Measurements from ENCODE around the gene CTNNA2.

Gene CTNNA2

GRCh38 chr2:79909521-79909920 lies 396.7 kb downstream of the CTNNA2 start:
- H3K9me3 Mint-ChIP-seq: peaks cover 9% of the 10 kb centered on the region
- no peaks in the 10 kb centered on the region for H3K36me3 Mint-ChIP-seq (ENCODE audit: low read depth)
- no peak overlapping the region for H3K27ac Mint-ChIP-seq
- DNase-seq (no peak), ATAC-seq (no peak)
- no peaks in the 10 kb centered on the region for H3K27me3 Mint-ChIP-seq
- H3K4me1 Mint-ChIP-seq: no peaks in the 10 kb centered on the region
- H3K4me3 Mint-ChIP-seq: no peak overlapping the region

DNA sequence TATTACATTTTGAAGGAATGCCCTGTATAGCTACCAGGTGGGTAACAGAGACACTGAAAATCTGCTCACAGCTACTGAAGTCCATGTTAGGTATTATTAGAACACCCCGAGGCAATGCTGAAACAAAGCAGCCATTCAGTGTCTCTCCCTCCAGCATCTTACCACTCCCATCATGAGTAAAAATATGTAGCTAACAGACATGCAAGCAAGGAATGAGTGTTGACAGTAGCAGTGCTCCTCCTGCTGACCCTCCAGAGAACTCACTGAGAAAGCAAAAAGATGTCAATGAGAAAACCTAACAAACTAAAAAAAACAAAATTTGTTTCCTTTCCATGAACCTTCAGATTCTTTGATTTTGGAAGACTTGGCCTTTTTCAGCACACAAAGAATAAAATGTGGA lies 397.8 kb downstream of the CTNNA2 start:
- DNase-seq (no peak), ATAC-seq (no peak)
- Mint-ChIP-seq H3K36me3 (ENCODE audit: low read depth) (no peaks in the 10 kb centered on the region), H3K4me1 (no peaks in the 10 kb centered on the region), H3K27ac (no peak overlapping the region), H3K9me3 (peaks cover 9% of the 10 kb centered on the region), H3K4me3 (no peak overlapping the region), H3K27me3 (no peaks in the 10 kb centered on the region)

DNA sequence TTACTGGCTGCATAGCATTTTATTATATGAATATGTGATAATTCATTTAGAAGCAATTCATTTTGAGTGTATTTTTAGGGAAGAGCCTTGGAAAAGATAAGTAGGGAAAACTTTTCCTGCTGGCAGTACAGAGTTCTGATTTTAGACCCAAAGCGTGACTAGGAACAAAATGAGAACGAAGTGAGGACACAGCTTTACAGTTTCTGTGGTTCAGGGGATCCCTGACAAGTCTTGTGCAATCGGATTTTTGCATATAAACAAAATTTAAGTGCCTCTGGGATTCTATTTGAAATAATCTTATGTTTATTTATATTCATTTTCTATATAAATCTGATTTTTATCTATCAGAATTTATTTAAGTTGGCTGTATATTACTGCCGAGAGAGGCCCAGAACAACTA lies 402.6 kb downstream of the CTNNA2 start:
- ATAC-seq (no peak), DNase-seq (no peak)
- H3K9me3 Mint-ChIP-seq: peaks cover 9% of the 10 kb centered on the region
- no peaks in the 10 kb centered on the region for H3K4me1 Mint-ChIP-seq
- H3K4me3 Mint-ChIP-seq: no peak overlapping the region
- no peaks in the 10 kb centered on the region for H3K27me3 Mint-ChIP-seq
- H3K27ac Mint-ChIP-seq: no peak overlapping the region
- no peaks in the 10 kb centered on the region for H3K36me3 Mint-ChIP-seq (ENCODE audit: low read depth)

GRCh38 chr2:79916285-79916684 lies 403.4 kb downstream of the CTNNA2 start:
- Mint-ChIP-seq H3K4me1 (no peaks in the 10 kb centered on the region), H3K27me3 (no peaks in the 10 kb centered on the region), H3K9me3 (peaks cover 5% of the 10 kb centered on the region), H3K27ac (no peak overlapping the region), H3K4me3 (no peak overlapping the region), H3K36me3 (ENCODE audit: low read depth) (no peaks in the 10 kb centered on the region)
- ATAC-seq: no peak
- DNase-seq: no peak

DNA sequence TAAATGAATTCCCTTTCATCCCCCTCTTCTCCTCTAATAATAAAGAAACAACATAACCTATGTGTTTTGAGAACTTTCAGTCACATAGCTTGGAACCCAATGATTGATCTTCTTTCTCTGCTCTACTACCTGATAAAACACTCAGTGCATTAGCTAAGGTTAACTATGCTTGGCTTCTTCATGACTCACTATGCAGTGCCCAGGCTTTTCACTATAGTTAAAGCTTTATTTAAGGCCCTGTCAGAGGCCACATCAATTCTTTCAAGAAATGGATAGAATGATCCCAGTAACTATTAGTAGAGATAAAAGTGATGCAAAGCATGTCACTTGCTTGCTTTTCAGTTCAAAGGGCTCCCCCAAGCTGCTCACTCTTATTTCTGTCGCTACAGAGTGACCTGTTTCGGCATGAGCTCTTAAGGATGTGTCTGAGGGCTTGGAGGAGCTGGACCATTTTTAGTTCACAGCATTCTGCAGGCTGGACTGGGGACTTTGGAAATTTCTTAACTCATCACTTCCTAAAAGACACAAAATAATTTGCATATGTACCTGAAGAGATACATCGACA lies 407.7 kb downstream of the CTNNA2 start:
- DNase-seq (no peak), ATAC-seq (no peak)
- Mint-ChIP-seq H3K4me3 (no peak overlapping the region), H3K9me3 (no peaks in the 10 kb centered on the region), H3K27ac (no peak overlapping the region), H3K27me3 (no peaks in the 10 kb centered on the region), H3K4me1 (no peaks in the 10 kb centered on the region), H3K36me3 (ENCODE audit: low read depth) (no peaks in the 10 kb centered on the region)

DNA sequence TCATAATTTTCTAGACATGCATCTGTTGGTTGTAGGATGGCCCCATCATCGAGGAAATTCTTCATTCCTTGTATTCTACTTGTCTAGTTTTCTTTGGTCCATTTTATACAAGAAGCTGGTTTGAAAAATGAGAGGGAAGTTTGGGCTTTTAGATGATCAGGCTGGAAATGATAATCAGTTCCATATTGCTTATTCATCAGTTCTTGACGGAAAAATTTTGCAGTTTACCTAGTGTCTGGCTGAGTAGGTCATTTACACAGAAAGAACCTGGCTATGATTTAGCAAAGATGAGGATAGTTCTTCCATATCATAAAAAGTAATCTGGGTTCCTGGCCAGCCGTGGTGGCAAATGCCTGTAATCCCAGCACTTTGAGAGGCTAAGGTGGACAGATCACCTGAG lies 416.8 kb downstream of the CTNNA2 start:
- no peak for DNase-seq
- Mint-ChIP-seq H3K9me3 (no peaks in the 10 kb centered on the region), H3K4me1 (no peaks in the 10 kb centered on the region), H3K36me3 (ENCODE audit: low read depth) (no peaks in the 10 kb centered on the region), H3K27me3 (peaks cover 4% of the 10 kb centered on the region), H3K4me3 (no peak overlapping the region), H3K27ac (no peak overlapping the region)
- ATAC-seq: no peak

GRCh38 chr2:79935046-79935732 lies 422.3 kb downstream of the CTNNA2 start:
- no peaks in the 10 kb centered on the region for H3K9me3 Mint-ChIP-seq
- no peak overlapping the region for H3K27ac Mint-ChIP-seq
- no peaks in the 10 kb centered on the region for H3K36me3 Mint-ChIP-seq (ENCODE audit: low read depth)
- DNase-seq (no peak), ATAC-seq (no peak)
- peaks cover 4% of the 10 kb centered on the region for H3K27me3 Mint-ChIP-seq
- H3K4me1 Mint-ChIP-seq: no peaks in the 10 kb centered on the region
- no peak overlapping the region for H3K4me3 Mint-ChIP-seq

DNA sequence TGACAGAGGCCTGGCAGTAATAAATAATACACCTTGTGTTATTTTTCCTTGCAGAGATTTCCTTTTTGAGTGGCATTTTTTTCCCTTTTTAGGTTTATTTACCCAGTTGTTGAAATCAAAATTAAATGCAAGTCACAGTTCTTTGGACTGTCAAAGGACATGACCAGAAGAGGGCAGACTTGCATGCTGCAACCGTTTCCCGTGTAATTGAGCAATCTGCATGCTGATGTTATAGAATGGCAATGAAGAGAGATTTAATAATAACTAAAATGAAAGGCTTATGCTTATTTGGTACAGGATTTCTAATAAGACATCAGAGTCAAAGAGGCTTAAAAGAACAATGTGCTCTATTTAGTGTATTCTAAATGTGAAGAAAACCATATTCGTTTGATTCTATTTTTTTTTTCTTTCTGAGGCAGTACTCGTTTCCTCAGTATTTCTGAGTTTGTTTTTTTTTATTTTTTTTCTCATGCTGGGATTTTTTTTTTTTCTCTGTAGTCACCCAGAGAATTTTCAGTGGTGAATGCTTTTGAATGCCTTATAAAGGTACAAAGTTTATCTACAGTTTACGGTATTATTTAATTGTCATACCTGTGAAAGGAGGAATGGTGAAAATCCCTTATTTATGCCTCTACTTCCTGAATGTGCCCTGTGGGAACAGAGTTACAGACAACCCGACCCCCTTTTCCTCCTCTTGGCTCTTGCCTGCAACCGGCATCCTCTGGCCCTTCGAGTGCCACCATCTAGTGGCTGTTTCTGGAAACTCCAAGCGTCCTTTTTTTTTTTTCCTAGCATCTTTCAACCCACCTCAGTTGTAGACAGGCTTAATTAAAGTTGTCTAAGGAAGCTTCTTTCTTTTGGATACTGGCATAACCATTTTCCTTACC lies 423.2 kb downstream of the CTNNA2 start:
- H3K4me3 Mint-ChIP-seq: no peak overlapping the region
- H3K27ac Mint-ChIP-seq: no peak overlapping the region
- H3K27me3 Mint-ChIP-seq: peaks cover 5% of the 10 kb centered on the region
- no peaks in the 10 kb centered on the region for H3K4me1 Mint-ChIP-seq
- H3K9me3 Mint-ChIP-seq: no peaks in the 10 kb centered on the region
- DNase-seq (peak; percentile 3), ATAC-seq (peak; percentile 49)
- H3K36me3 Mint-ChIP-seq (ENCODE audit: low read depth): no peaks in the 10 kb centered on the region

DNA sequence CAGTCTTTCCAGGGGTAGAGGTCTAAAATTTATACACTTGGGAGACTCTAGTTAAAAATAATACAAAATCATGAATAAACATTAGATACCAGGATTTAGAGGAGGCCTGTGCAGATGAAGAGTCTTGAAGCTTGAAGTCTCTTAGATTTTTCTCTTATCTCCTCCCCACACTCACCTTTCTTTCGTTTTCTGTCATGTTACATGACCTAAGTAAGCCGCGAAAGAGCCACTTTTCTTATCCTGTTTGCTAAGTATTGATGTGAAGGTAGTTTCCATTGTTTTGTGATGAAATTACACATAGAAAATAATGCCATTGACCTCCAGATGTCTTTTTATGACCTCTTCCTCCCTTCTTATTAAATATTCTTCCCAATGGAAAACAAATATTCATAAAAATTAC lies 423.9 kb downstream of the CTNNA2 start:
- Mint-ChIP-seq H3K27me3 (peaks cover 6% of the 10 kb centered on the region), H3K4me1 (no peaks in the 10 kb centered on the region), H3K36me3 (ENCODE audit: low read depth) (no peaks in the 10 kb centered on the region), H3K27ac (no peak overlapping the region), H3K4me3 (no peak overlapping the region), H3K9me3 (no peaks in the 10 kb centered on the region)
- DNase-seq (no peak), ATAC-seq (no peak)

- H3K9me3 Mint-ChIP-seq: no peaks in the 10 kb centered on the region
- H3K36me3 Mint-ChIP-seq (ENCODE audit: low read depth): no peaks in the 10 kb centered on the region
- DNase-seq: no peak
Observed at GRCh38 chr2:79938648-79939047, 425.8 kb downstream of the CTNNA2 start.

GRCh38 chr2:79940364-79940763 lies 427.5 kb downstream of the CTNNA2 start:
- DNase-seq: no peak
- Mint-ChIP-seq H3K27me3 (peaks cover 2% of the 10 kb centered on the region), H3K36me3 (ENCODE audit: low read depth) (no peaks in the 10 kb centered on the region), H3K9me3 (no peaks in the 10 kb centered on the region), H3K4me1 (no peaks in the 10 kb centered on the region), H3K27ac (no peak overlapping the region), H3K4me3 (no peak overlapping the region)
- no peak for ATAC-seq

More at GRCh38 chr2:79938648-79939047, 425.8 kb downstream of the CTNNA2 start:
- ATAC-seq: no peak
- Mint-ChIP-seq H3K4me1 (no peaks in the 10 kb centered on the region), H3K27ac (no peak overlapping the region), H3K27me3 (peaks cover 2% of the 10 kb centered on the region), H3K4me3 (no peak overlapping the region)

DNA sequence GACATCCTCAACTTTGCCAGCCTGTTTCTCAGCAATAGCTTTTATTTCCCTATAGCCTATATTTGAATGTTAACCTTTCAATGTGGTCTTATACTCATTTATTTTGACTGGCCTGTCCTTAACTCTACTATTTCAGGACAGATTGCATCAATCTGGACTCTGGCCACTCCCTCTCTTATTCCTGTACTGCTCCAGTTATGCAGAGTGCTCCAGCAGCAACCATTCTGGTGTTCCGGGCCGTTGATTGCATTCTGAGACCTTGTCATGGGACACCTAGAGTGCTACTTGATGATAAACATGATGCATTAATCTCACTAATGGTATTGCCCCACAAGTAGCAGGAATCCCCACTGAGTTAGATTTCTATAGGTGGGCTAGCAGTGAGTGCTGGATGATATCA lies 428.3 kb downstream of the CTNNA2 start:
- H3K4me3 Mint-ChIP-seq: no peak overlapping the region
- H3K36me3 Mint-ChIP-seq (ENCODE audit: low read depth): no peaks in the 10 kb centered on the region
- no peak for DNase-seq
- peaks cover 2% of the 10 kb centered on the region for H3K27me3 Mint-ChIP-seq
- H3K4me1 Mint-ChIP-seq: no peaks in the 10 kb centered on the region
- no peaks in the 10 kb centered on the region for H3K9me3 Mint-ChIP-seq
- no peak for ATAC-seq
- H3K27ac Mint-ChIP-seq: no peak overlapping the region

DNA sequence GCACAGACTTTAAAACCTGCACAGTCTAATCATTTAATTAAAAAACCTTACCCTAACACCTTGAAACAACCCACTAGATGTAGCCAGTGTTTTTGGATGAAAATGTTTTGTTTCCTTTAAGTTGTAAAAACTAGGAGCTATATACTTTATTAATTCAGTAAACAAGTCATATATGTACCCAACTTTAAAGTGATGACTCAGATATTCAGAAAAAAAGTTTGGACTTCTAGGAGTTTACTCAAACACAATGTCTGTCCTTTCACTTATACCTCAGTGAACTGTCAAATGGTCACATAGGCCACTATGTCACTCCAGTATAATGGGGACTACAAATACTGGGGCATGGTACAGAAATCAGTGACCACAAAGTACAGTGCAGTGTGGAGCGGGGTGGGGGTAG lies 431.4 kb downstream of the CTNNA2 start:
- Mint-ChIP-seq H3K4me1 (no peaks in the 10 kb centered on the region), H3K27me3 (peaks cover 2% of the 10 kb centered on the region), H3K27ac (no peak overlapping the region), H3K36me3 (ENCODE audit: low read depth) (no peaks in the 10 kb centered on the region), H3K9me3 (no peaks in the 10 kb centered on the region), H3K4me3 (no peak overlapping the region)
- DNase-seq (no peak), ATAC-seq (no peak)

DNA sequence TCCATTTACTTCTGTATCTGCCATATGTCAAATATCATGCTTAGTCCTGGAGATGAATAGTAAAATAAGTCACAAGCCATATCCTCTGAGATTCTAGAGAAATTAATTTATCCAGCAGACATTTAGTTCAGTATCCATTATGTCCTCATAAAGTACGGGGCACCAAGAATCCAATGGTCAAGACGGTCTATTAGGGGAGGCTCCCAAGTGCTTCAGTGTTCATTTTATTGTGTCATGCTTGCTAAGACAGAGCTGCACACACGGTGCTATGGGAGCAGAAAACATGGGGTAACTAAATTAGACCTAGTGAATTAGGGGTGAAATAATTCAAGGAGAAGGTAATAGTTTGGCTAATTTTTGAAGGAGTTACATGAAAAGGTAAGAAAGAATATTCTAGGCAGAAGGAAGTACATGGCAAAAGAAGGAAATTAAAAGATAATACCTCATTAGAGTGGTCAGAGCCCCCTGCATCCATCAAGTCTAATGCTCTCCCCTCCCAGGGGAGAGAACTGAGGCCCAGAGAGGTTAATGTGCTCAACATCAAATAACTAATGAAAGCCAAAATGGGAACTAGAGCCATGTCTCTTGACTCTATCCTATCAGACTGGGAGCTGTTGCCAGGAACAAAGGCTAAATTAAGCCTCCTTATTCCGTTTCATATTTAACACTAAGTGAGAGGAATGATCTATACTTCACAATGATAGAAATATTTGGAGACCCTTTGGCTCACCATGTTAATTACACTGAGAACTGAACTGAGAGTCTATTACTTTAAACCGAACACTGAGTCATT lies 433.0 kb downstream of the CTNNA2 start:
- Mint-ChIP-seq H3K4me3 (no peak overlapping the region), H3K27ac (no peak overlapping the region), H3K27me3 (peaks cover 2% of the 10 kb centered on the region), H3K9me3 (no peaks in the 10 kb centered on the region), H3K4me1 (no peaks in the 10 kb centered on the region), H3K36me3 (ENCODE audit: low read depth) (no peaks in the 10 kb centered on the region)
- DNase-seq (no peak), ATAC-seq (no peak)
